A673 (cell line): Measurements from ENCODE around the gene FBXL2. TPM values are rescaled to one million over a fixed set of nuclear protein-coding genes. Genes with fewer than 3 reads are reported as not detected.

Experiments used
- BruUV-seq: library from RNA; stranded (reverse); fragments of 400-500 nt; replicated peaks from 2 replicates; lab custom pipeline; 2021; lab: Mats Ljungman, UMichigan
- CTCF ChIA-PET: fragments of 300-600 bp; sonication (Branson Sonifier 250); formaldehyde crosslinking; loops from one replicate; lab custom pipeline; 2022; ENCODE audit warnings: antibody characterized with exemption; lab: Charles Lee
- POLR2A ChIA-PET: fragments of 300-600 bp; sonication (Branson Sonifier 250); formaldehyde crosslinking; loops from one replicate; lab custom pipeline; 2022; ENCODE audit warnings: antibody characterized with exemption; ENCODE audit not compliant: low non-redundant PET; lab: Charles Lee
- DNase-seq: peaks from one replicate; pipeline ENCODE4 v3.0.0-alpha.2; 2015; ENCODE audit warnings: low spot score
- H3K27ac ChIP-seq: fragments of 200-600 bp; sonication (generic); 2 replicates; pipeline ENCODE4 v1.5.1; 2016; ENCODE audit warnings: mixed run types, low read depth, mild to moderate bottlenecking, mixed read lengths, antibody characterized with exemption, low read length; ENCODE audit not compliant: poor library complexity, severe bottlenecking
- H3K27me3 ChIP-seq: fragments of 200-600 bp; sonication (generic); replicated peaks from 2 replicates; pipeline ENCODE4 v1.6.1; 2017; ENCODE audit warnings: mixed run types, low read depth, mild to moderate bottlenecking, mixed read lengths, antibody characterized with exemption, low read length; ENCODE audit not compliant: insufficient read depth, poor library complexity
- H3K36me3 ChIP-seq: fragments of 200-600 bp; sonication (generic); 2 replicates; pipeline ENCODE4 v1.6.1; 2016; ENCODE audit warnings: mixed run types, mild to moderate bottlenecking, mixed read lengths, antibody characterized with exemption, low read length; ENCODE audit not compliant: insufficient read depth, poor library complexity, severe bottlenecking
- H3K4me1 ChIP-seq: fragments of 200-600 bp; sonication (generic); 2 replicates; pipeline ENCODE4 v1.6.1; 2017; ENCODE audit warnings: mixed run types, mild to moderate bottlenecking, mixed read lengths, antibody characterized with exemption, low read length; ENCODE audit not compliant: insufficient read depth, poor library complexity, severe bottlenecking
- H3K4me3 ChIP-seq: fragments of 200-600 bp; sonication (generic); 2 replicates; pipeline ENCODE4 v1.5.1; 2016; ENCODE audit warnings: low read depth, mixed run types, mild to moderate bottlenecking, mixed read lengths, low read length; ENCODE audit not compliant: poor library complexity, severe bottlenecking
- H3K9me3 ChIP-seq: fragments of 200-600 bp; sonication (generic); 2 replicates; pipeline ENCODE4 v1.6.1; 2016; ENCODE audit warnings: mixed run types, low read depth, mild to moderate bottlenecking, mixed read lengths, antibody characterized with exemption, low read length; ENCODE audit not compliant: poor library complexity, severe bottlenecking
- EZH2 ChIP-seq: fragments of 200-600 bp; sonication (generic); IDR thresholded peaks from 2 replicates; pipeline ENCODE4 v1.6.1; 2017; ENCODE audit warnings: borderline replicate concordance, low read depth, mild to moderate bottlenecking, mixed read lengths, antibody characterized with exemption, low read length; ENCODE audit not compliant: poor library complexity, severe bottlenecking
- intact Hi-C: fragments of 100-400 bp; cut with micrococcal nuclease; formaldehyde crosslinking; loops from one replicate; pipeline ENCODE4 v1.10.0; 2022; ENCODE audit not compliant: unreplicated experiment
- total RNA-seq: library from RNA; stranded (reverse); gene quantifications from 2 replicates; pipeline ENCODE4 v1.2.3, GENCODE V29; 2021
- TF ChIP-seq, protein P1 (sequence below): fragments of 300-800, 200-600 bp; sonication (generic); conservative IDR thresholded peaks from 2 replicates; pipeline ENCODE4 v1.5.1; 2017; ENCODE audit warnings: low read depth, mild to moderate bottlenecking, antibody characterized with exemption, low read length, moderate library complexity, mixed read lengths

FBXL2 gene
- total RNA-seq, 1 experiment from 2014 or later: 7.8 TPM

- ChIA-PET POLR2A (no interaction called here), CTCF (no interaction called here)
- H3K4me1 ChIP-seq: no peaks in the 10 kb centered on the region
- no peak overlapping the region for H3K4me3 ChIP-seq
- intact Hi-C loops: no loop called here
- no peaks in the 10 kb centered on the region for H3K27me3 ChIP-seq
- no peak for DNase-seq
- BruUV-seq: no TSS peak
- H3K9me3 ChIP-seq: no peaks in the 10 kb centered on the region
- H3K36me3 ChIP-seq: no peaks in the 10 kb centered on the region
- TF ChIP-seq, protein P1, sequence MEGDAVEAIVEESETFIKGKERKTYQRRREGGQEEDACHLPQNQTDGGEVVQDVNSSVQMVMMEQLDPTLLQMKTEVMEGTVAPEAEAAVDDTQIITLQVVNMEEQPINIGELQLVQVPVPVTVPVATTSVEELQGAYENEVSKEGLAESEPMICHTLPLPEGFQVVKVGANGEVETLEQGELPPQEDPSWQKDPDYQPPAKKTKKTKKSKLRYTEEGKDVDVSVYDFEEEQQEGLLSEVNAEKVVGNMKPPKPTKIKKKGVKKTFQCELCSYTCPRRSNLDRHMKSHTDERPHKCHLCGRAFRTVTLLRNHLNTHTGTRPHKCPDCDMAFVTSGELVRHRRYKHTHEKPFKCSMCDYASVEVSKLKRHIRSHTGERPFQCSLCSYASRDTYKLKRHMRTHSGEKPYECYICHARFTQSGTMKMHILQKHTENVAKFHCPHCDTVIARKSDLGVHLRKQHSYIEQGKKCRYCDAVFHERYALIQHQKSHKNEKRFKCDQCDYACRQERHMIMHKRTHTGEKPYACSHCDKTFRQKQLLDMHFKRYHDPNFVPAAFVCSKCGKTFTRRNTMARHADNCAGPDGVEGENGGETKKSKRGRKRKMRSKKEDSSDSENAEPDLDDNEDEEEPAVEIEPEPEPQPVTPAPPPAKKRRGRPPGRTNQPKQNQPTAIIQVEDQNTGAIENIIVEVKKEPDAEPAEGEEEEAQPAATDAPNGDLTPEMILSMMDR: no peak
- TF ChIP-seq EZH2: no peak
- H3K27ac ChIP-seq: no peak overlapping the region
These were observed 22.3 kb downstream of the FBXL2 start for GRCh38 chr3:33299395-33300081.

DNA sequence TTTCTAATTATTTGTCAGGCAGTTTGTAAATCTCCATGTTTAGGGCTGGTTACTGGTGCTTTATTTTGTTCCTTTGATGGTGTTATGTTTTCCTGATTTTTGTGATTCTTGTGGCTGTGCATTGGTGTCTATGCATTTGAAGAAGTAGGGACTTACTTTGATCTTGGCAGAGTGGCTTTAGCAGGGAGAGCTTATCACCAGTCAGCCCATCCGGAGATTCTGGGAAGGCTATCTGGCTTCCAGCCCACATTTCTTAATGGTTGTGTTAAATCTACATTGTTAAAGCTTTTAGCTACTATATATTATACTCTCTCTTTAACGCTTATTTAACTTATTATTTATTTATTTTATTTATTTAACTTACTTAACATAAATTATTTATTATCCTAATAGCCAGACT is 35.1 kb downstream of the FBXL2 start:
- DNase-seq: no peak
- no TSS peak for BruUV-seq
- TF ChIP-seq, protein P1: no peak
- TF ChIP-seq EZH2: no peak
- CTCF ChIA-PET: no interaction called here
- H3K27me3 ChIP-seq: no peaks in the 10 kb centered on the region
- intact Hi-C loops: no loop called here
- POLR2A ChIA-PET: no interaction called here
- H3K4me3 ChIP-seq: no peak overlapping the region
- H3K36me3 ChIP-seq: no peaks in the 10 kb centered on the region
- no peaks in the 10 kb centered on the region for H3K4me1 ChIP-seq
- no peak overlapping the region for H3K27ac ChIP-seq
- no peaks in the 10 kb centered on the region for H3K9me3 ChIP-seq

DNA sequence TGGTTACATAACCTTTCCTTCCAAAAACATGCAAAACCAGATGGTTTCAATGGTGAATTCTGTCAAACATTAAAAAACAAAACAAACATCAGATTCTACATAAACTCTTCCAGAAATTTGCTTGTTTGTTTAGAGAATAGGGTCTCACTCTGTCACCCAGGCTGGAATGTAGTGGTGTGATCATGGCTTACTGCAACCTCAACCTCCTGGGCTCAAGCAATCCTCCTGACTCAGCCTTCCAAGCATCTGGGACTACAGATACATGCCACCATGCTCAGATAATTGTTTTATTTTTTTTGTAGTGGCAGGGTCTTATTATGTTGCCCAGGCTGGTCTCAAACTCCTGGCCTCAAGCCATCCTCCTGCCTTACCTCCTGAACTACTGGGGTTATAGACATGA is 36.1 kb downstream of the FBXL2 start:
- TF ChIP-seq EZH2: no peak
- TF ChIP-seq, protein P1: no peak
- intact Hi-C loops: no loop called here
- ChIA-PET POLR2A (no interaction called here), CTCF (no interaction called here)
- no TSS peak for BruUV-seq
- Histone ChIP-seq H3K27ac (no peak overlapping the region), H3K36me3 (no peaks in the 10 kb centered on the region), H3K9me3 (no peaks in the 10 kb centered on the region), H3K4me1 (peaks cover 3% of the 10 kb centered on the region), H3K4me3 (no peak overlapping the region), H3K27me3 (no peaks in the 10 kb centered on the region)
- DNase-seq: no peak
